Endothelial cell of umbilical vein (primary cell): Measurements from ENCODE around the gene CIBAR2. TPM values are rescaled to one million over a fixed set of nuclear protein-coding genes. Genes with fewer than 3 reads are reported as not detected.

Experiments
- BruUV-seq: library from RNA; stranded (reverse); fragments of 400-500 nt; replicated peaks from 2 replicates; lab custom pipeline; 2021; lab: Mats Ljungman, UMichigan
- CTCF ChIA-PET: fragments of 300-600, 350-600 bp; sonication (Branson Sonifier 250); formaldehyde crosslinking; loops from one replicate; lab custom pipeline; 2021; ENCODE audit warnings: antibody characterized with exemption, inconsistent platforms; lab: Charles Lee
- POLR2A ChIA-PET: fragments of 300-600, 350-600 bp; sonication (Branson Sonifier 250); formaldehyde crosslinking; loops from one replicate; lab custom pipeline; 2021; ENCODE audit warnings: antibody characterized with exemption, inconsistent platforms; lab: Charles Lee
- DNase-seq: peaks from one replicate; pipeline ENCODE4 v3.0.0-alpha.2; 2011; ENCODE audit warnings: low read depth, low spot score
- FAIRE-seq: peaks from 2 replicates; lab custom pipeline; 2011; peaks lifted over from hg19 to GRCh38; lab: Jason Lieb, UNC
- H2AFZ ChIP-seq: 2 replicates; pipeline ENCODE4 v1.6.0; 2012; ENCODE audit warnings: low read depth, low read length, control low read depth, inconsistent platforms
- H3K27ac ChIP-seq: 2 replicates; pipeline ENCODE4 v1.5.1; 2011; ENCODE audit warnings: low read depth, mild to moderate bottlenecking, control low read depth, low read length, moderate library complexity; ENCODE audit not compliant: insufficient read depth
- H3K27me3 ChIP-seq, 2 experiments: 2 replicates each; pipeline versions ENCODE4 v1.6.0 to v1.6.1; 2011; ENCODE audit warnings: low read length in 2 of 2, mixed read lengths in 1 of 2; ENCODE audit not compliant: control insufficient read depth in 2 of 2, insufficient read depth in 2 of 2
- H3K36me3 ChIP-seq, 2 experiments: 2 replicates in 1 of 2; 3 replicates in 1 of 2; pipeline ENCODE4 v1.5.1; 2011; ENCODE audit warnings: low read length in 2 of 2, mild to moderate bottlenecking in 1 of 2, moderate library complexity in 1 of 2; ENCODE audit not compliant: control insufficient read depth in 2 of 2, insufficient read depth in 2 of 2; ENCODE audit errors: extremely low read depth in 1 of 2
- H3K4me1 ChIP-seq: 3 replicates; pipeline ENCODE4 v1.5.1; 2011; ENCODE audit warnings: mild to moderate bottlenecking, low read length; ENCODE audit not compliant: control insufficient read depth, insufficient read depth; ENCODE audit errors: extremely low read depth
- H3K4me2 ChIP-seq: 2 replicates; pipeline ENCODE4 v1.6.1; 2011; ENCODE audit warnings: low read length, control low read depth, mixed read lengths; ENCODE audit not compliant: insufficient read depth
- H3K4me3 ChIP-seq, 3 experiments: fragments of 200-600 bp in 1 of 3; sonication (generic), shearing (Covaris generic) in 1 of 3; replicated peaks in 1 of 3; 2 replicates each; pipeline ENCODE4 v1.5.1; 2011 to 2016; ENCODE audit warnings: control low read depth in 3 of 3, low read length in 3 of 3, mild to moderate bottlenecking in 2 of 3, inconsistent platforms in 1 of 3, low read depth in 1 of 3, moderate library complexity in 1 of 3; ENCODE audit not compliant: insufficient read depth in 1 of 3
- H3K79me2 ChIP-seq: 2 replicates; pipeline ENCODE4 v1.6.0; 2012; ENCODE audit warnings: low read length, inconsistent platforms; ENCODE audit not compliant: control insufficient read depth, insufficient read depth
- H3K9ac ChIP-seq: replicated peaks from 2 replicates; pipeline ENCODE3; 2011; ENCODE audit warnings: low read length, control low read depth; ENCODE audit not compliant: insufficient read depth; ENCODE audit errors: extremely low read depth
- H3K9me1 ChIP-seq: replicated peaks from 3 replicates; pipeline ENCODE4 v1.6.0; 2011; ENCODE audit warnings: mild to moderate bottlenecking, low read length; ENCODE audit not compliant: control insufficient read depth, insufficient read depth; ENCODE audit errors: extremely low read depth
- H3K9me3 ChIP-seq: replicated peaks from 2 replicates; pipeline ENCODE4 v1.5.1; 2012; ENCODE audit warnings: low read length, inconsistent platforms; ENCODE audit not compliant: control insufficient read depth, insufficient read depth
- H4K20me1 ChIP-seq: replicated peaks from 2 replicates; pipeline ENCODE3; 2011; ENCODE audit warnings: mild to moderate bottlenecking, low read length; ENCODE audit not compliant: control insufficient read depth, insufficient read depth; ENCODE audit errors: extremely low read depth
- CTCF ChIP-seq, 2 donors: IDR thresholded peaks; 1 replicate in 1 of 2; 2 replicates in 1 of 2; pipeline ENCODE4 v1.5.1; 2011; ENCODE audit warnings: low read length in 2 of 2, mild to moderate bottlenecking in 2 of 2, moderate library complexity in 2 of 2, control low read depth in 1 of 2, inconsistent platforms in 1 of 2, low read depth in 1 of 2; ENCODE audit not compliant: insufficient read depth in 1 of 2; ENCODE audit errors: extremely low read depth in 1 of 2
- EZH2 ChIP-seq: IDR thresholded peaks from 2 replicates; pipeline ENCODE4 v1.6.1; 2012; ENCODE audit warnings: borderline replicate concordance, low read depth, mild to moderate bottlenecking, moderate library complexity, low read length, inconsistent platforms; ENCODE audit not compliant: severe bottlenecking
- FOS ChIP-seq: IDR thresholded peaks from 2 replicates; pipeline ENCODE4 v1.6.1; 2011; ENCODE audit warnings: mild to moderate bottlenecking, low read length, moderate library complexity, borderline replicate concordance; ENCODE audit not compliant: insufficient read depth
- GATA2 ChIP-seq: IDR thresholded peaks from 2 replicates; pipeline ENCODE4 v1.7.0; 2011; ENCODE audit warnings: low read depth, mild to moderate bottlenecking, moderate library complexity, mixed read lengths, low read length; ENCODE audit not compliant: insufficient read length, insufficient read depth
- JUN ChIP-seq: IDR thresholded peaks from 2 replicates; pipeline ENCODE4 v1.6.1; 2011; ENCODE audit warnings: borderline replicate concordance, low read depth; ENCODE audit not compliant: insufficient read length, insufficient read depth
- MAX ChIP-seq: IDR thresholded peaks from 2 replicates; pipeline ENCODE4 v1.6.1; 2011; ENCODE audit not compliant: insufficient read depth, insufficient read length
- MYC ChIP-seq: IDR thresholded peaks from one replicate; pipeline ENCODE4 v1.6.1; 2011; ENCODE audit warnings: mild to moderate bottlenecking, low read depth, low read length
- POLR2A ChIP-seq: IDR thresholded peaks from 2 replicates; pipeline ENCODE4 v1.6.1; 2012; ENCODE audit warnings: low read depth, mild to moderate bottlenecking, control low read depth, low read length
- POLR2AphosphoS5 ChIP-seq: IDR thresholded peaks from 2 replicates; pipeline ENCODE4 v1.6.1; 2012; ENCODE audit warnings: low read depth, mild to moderate bottlenecking, control low read depth, low read length, moderate library complexity; ENCODE audit not compliant: insufficient read depth
- dilution Hi-C: fragments of 300-500 bp; cut with MboI; formaldehyde crosslinking; loops from one replicate; pipeline ENCODE4 v1.15.0; 2019; ENCODE audit warnings: low sequenced_read_pairs; ENCODE audit not compliant: extremely low pct_ligation_motif_present
- intact Hi-C: fragments of 100-400 bp; cut with micrococcal nuclease; formaldehyde crosslinking; loops from one replicate; pipeline ENCODE4 v1.10.0; 2022
- polyA plus RNA-seq, 4 experiments: library from polyadenylated mRNA; depleted of rRNA in 3 of 4; stranded (reverse) in 3 of 4; unstranded in 1 of 4; fragments of >200 nt; gene quantifications; 2 replicates each; pipeline versions ENCODE4 v1.2.1 to v1.2.3, GENCODE V29; 2011 to 2012; ENCODE audit warnings: missing spikeins in 1 of 4
- total RNA-seq: library from RNA; stranded (reverse); gene quantifications from 2 replicates; pipeline ENCODE4 v1.2.3, GENCODE V29; 2021

Gene CIBAR2
- total and polyA plus RNA-seq, 2 donors (not counting 3 experiments of a cell fraction or from before 2014, with no cell fraction given) = 0.07 TPM; not detected in 1

GRCh38 chr16:85075236-85075924 is 36.9 kb downstream of the CIBAR2 start:
- CTCF ChIA-PET = interaction anchor here (2.2 to 2.4 kb wide), 2 partner anchors 11 to 20 kb away, joined by 9 to 11 read pairs; no protein-coding TSS in a partner anchor
- POLR2A ChIA-PET = no interaction called here
- no TSS peak for BruUV-seq
- Histone ChIP-seq H3K27me3 (no peaks in the 10 kb centered on the region), H3K9me3 (no peaks in the 10 kb centered on the region), H3K9me1 (no peaks in the 10 kb centered on the region), H2AFZ (no peak overlapping the region), H3K9ac (no peak overlapping the region), H3K4me3 (no peak overlapping the region), H3K79me2 (no peaks in the 10 kb centered on the region), H3K4me2 (no peak overlapping the region), H3K36me3 (no peaks in the 10 kb centered on the region), H3K27ac (no peak overlapping the region), H3K4me1 (no peaks in the 10 kb centered on the region), H4K20me1 (no peaks in the 10 kb centered on the region)
- dilution Hi-C loops (no loop called here), intact Hi-C loops (no loop called here)
- no peak for FAIRE-seq
- TF ChIP-seq POLR2A = no peak
- no peak for TF ChIP-seq FOS
- no peak for TF ChIP-seq POLR2AphosphoS5
- TF ChIP-seq JUN = no peak
- no peak for TF ChIP-seq MYC
- TF ChIP-seq GATA2 = no peak
- no peak for TF ChIP-seq EZH2
- no peak for TF ChIP-seq CTCF (IDR thresholded peaks at IDR 0.05; ENCODE audit: extremely low read depth in 1 of 2, insufficient read depth in 1 of 2, low read depth in 1 of 2, low read length in 2 of 2)
- no peak for TF ChIP-seq MAX
- DNase-seq = no peak
